Muscle layer of colon (tissue), 2 donors: ENCODE measurements around the gene RFC5.

ENCODE experiments used
- H3K27ac ChIP-seq: one replicate; pipeline ENCODE4 v1.7.0; 2013; ENCODE audit warnings: low read depth, mild to moderate bottlenecking, low read length, moderate library complexity
- H3K27me3 ChIP-seq, 2 donors: one replicate each; pipeline ENCODE4 v1.7.0; 2013; ENCODE audit warnings: low read length in 2 of 2, mild to moderate bottlenecking in 2 of 2; ENCODE audit not compliant: insufficient read depth in 2 of 2, control insufficient read depth in 1 of 2
- H3K36me3 ChIP-seq: one replicate; pipeline ENCODE4 v1.7.0; 2013; ENCODE audit warnings: mild to moderate bottlenecking, low read length; ENCODE audit not compliant: insufficient read depth
- H3K4me1 ChIP-seq: one replicate; pipeline ENCODE4 v1.7.0; 2013; ENCODE audit warnings: mild to moderate bottlenecking, low read length; ENCODE audit not compliant: insufficient read depth
- H3K4me3 ChIP-seq, 2 donors: one replicate each; pipeline ENCODE4 v1.7.0; 2013; ENCODE audit warnings: low read length in 2 of 2, low read depth in 1 of 2, mild to moderate bottlenecking in 1 of 2, moderate library complexity in 1 of 2
- H3K9ac ChIP-seq: one replicate; pipeline ENCODE4 v1.7.0; 2013; ENCODE audit warnings: low read length
- H3K9me3 ChIP-seq: one replicate; pipeline ENCODE4 v1.7.0; 2013; ENCODE audit warnings: mild to moderate bottlenecking, low read length
- donor health status: abdominal sarcoma.
- donor health status: Adenocarcinoma of cecum.

RFC5 gene

GRCh38 chr12:118016424-118017264 is at the start of gene RFC5:
Gene RFC5, plus strand, starts transcription at chr12:118016703. Its CDS starts 125 bp downstream, at chr12:118016828.
- Histone ChIP-seq H3K9me3 (no peaks in the 10 kb centered on the region), H3K36me3 (peaks cover 22% of the 10 kb centered on the region), H3K27me3 (no peaks in the 10 kb centered on the region), H3K4me3 (peak within 1 kb of the TSS; percentile 69 to 86), H3K27ac (peak within 1 kb of the TSS; percentile 59), H3K9ac (peak within 1 kb of the TSS; percentile 58), H3K4me1 (peaks cover 8% of the 10 kb centered on the region)

DNA sequence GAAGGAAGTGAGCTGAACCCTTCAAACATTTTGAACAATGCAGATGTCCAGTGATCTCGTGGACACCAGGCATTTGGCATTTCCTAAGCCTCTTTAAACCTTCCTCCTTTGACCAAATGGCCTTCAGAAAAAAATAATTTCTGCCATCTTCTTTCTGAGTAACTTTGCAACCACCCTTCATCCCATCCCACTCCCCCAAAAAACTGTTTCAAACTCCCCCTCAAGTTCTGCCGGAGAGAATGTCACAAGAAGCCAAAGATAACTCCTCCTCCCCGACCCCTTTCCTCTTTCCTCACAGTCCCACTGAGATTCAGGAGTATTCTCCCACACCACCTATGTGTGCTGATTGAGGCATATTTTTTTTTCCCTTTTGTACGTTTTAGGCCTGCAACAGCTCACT is 49.5 kb upstream of the RFC5 start:
- Histone ChIP-seq H3K9ac (no peak overlapping the region), H3K9me3 (peaks cover 7% of the 10 kb centered on the region), H3K4me3 (no peak overlapping the region), H3K27ac (no peak overlapping the region), H3K27me3 (peaks cover 0 to 33% of the 10 kb centered on the region in 2 donors), H3K36me3 (no peaks in the 10 kb centered on the region), H3K4me1 (no peaks in the 10 kb centered on the region)

DNA sequence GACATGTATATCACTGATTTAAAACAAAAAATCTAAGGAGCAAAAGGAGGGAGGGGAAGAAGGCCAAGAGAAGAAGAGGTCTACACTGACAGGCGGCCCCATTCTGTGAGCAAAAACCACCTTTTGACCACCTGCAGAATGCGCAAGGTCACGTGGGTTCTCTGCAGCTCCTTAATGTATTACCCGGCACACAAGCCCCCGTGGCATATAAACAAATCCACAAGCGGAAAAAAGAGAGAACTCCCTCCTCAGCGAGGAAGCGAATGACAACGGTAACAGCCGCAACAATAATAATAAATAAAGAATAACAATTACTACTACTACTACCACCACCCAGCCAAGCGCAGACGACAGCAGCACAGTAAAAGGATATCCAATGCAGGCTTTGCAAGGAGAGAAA is 49.0 kb upstream of the RFC5 start:
- Histone ChIP-seq H3K27ac (no peak overlapping the region), H3K9ac (no peak overlapping the region), H3K27me3 (peaks cover 0 to 33% of the 10 kb centered on the region in 2 donors), H3K36me3 (no peaks in the 10 kb centered on the region), H3K9me3 (peaks cover 8% of the 10 kb centered on the region), H3K4me1 (no peaks in the 10 kb centered on the region), H3K4me3 (no peak overlapping the region)

DNA sequence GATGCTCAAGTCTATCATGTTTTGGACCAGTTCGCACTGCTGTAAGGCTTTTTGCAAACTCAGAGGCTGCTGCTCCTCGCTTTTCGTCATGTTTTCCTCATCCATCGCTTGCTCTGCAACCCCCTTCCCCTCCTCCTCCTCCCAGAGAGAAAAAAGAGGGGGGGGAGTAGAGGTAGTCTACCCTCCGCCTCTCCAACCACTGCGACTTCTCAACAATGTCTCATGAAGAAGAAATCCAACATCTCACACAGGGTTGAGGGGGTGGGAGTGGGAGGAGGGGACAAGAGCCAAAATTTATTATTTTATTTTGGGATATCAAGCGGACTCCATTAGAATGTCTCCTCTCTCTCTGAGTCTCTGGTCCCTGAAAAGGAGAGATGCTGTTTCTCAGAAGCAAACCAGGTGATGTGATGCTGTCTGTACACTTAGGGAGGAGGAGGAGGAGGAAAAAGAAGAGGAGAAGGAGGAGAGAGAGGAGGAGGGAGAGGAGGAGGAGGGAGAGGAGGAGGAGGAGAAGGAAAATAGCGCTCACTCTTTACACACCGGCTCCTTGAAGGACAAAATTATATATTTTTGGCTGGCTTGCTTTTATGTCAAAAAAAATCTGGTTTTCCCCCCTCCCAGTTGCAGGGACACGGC is 48.2 kb upstream of the RFC5 start:
- H3K9ac ChIP-seq = no peak overlapping the region
- H3K4me1 ChIP-seq = no peaks in the 10 kb centered on the region
- H3K27me3 ChIP-seq = peaks cover 0 to 33% of the 10 kb centered on the region in 2 donors
- no peaks in the 10 kb centered on the region for H3K36me3 ChIP-seq
- H3K9me3 ChIP-seq = peaks cover 8% of the 10 kb centered on the region
- no peak overlapping the region for H3K4me3 ChIP-seq
- H3K27ac ChIP-seq = no peak overlapping the region

- Histone ChIP-seq H3K9ac (no peak within 1 kb of the TSS), H3K27me3 (peaks cover 0 to 33% of the 10 kb centered on the region in 2 donors), H3K4me1 (no peaks in the 10 kb centered on the region), H3K27ac (no peak within 1 kb of the TSS), H3K36me3 (no peaks in the 10 kb centered on the region), H3K4me3 (peak within 1 kb of the TSS in 1 of 2 donors; percentile 8), H3K9me3 (peaks cover 8% of the 10 kb centered on the region)
These were observed 47.5 kb upstream of the RFC5 start, which contains the start of gene KSR2 for GRCh38 chr12:117968826-117969659. Gene KSR2, minus strand, starts transcription at chr12:117968990. Its CDS starts 735 bp downstream, at chr12:117968255.

DNA sequence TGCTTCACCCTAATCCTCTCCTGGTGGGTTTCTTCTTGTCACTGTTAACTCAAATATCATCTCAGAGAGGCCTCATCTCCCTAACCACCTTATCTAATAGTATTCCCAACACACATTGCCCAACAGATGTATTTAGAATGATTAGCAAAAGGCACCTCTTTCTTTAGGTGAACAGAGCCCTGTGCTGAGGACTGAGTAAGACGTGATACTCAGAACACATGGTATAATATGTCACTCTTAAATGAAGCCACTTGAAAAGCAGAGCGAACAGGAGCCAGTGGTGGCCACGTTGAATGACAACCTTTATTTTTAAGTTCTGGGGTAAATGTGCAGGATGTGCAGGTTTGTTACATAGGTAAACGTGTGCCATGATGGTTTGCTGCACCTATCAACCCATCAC is 46.2 kb upstream of the RFC5 start:
- H3K27me3 ChIP-seq = peaks cover 0 to 33% of the 10 kb centered on the region in 2 donors

DNA sequence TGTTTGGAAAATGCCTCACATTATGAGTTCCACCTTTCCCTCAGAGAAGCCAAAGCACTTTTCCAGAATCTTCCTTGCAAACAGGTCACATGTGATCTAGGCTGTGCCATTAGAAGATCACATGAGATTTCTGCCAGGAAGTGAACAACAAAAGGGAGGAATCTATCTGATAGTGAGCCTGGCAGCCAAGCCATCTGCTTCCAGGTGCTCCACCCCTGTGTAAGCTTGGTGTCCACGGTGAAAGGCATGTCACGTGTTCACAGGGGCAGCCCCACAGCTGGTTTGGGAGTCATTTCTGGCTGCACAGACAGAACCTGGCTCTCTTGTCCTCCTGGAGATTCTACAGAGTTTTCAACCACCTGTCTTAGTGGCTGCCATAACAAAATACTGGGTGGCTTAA is 44.2 kb upstream of the RFC5 start:
- H3K27ac ChIP-seq = no peak overlapping the region
- H3K9me3 ChIP-seq = peaks cover 8% of the 10 kb centered on the region
- H3K27me3 ChIP-seq = peaks cover 0 to 22% of the 10 kb centered on the region in 2 donors
- H3K4me3 ChIP-seq = no peak overlapping the region
- H3K4me1 ChIP-seq = no peaks in the 10 kb centered on the region
- no peak overlapping the region for H3K9ac ChIP-seq
- no peaks in the 10 kb centered on the region for H3K36me3 ChIP-seq

More for the DNA sequence above, 46.2 kb upstream of the RFC5 start:
- Histone ChIP-seq H3K4me1 (no peaks in the 10 kb centered on the region), H3K4me3 (no peak overlapping the region), H3K9ac (no peak overlapping the region), H3K27ac (no peak overlapping the region), H3K9me3 (peaks cover 8% of the 10 kb centered on the region), H3K36me3 (no peaks in the 10 kb centered on the region)

GRCh38 chr12:117975006-117975405 is 41.5 kb upstream of the RFC5 start:
- Histone ChIP-seq H3K4me3 (no peak overlapping the region), H3K36me3 (no peaks in the 10 kb centered on the region), H3K4me1 (no peaks in the 10 kb centered on the region), H3K9ac (no peak overlapping the region), H3K27me3 (no peaks in the 10 kb centered on the region), H3K27ac (no peak overlapping the region), H3K9me3 (peaks cover 8% of the 10 kb centered on the region)

GRCh38 chr12:117977373-117977772 is 39.1 kb upstream of the RFC5 start:
- Histone ChIP-seq H3K9ac (no peak overlapping the region), H3K36me3 (no peaks in the 10 kb centered on the region), H3K27ac (no peak overlapping the region), H3K4me1 (no peaks in the 10 kb centered on the region), H3K4me3 (no peak overlapping the region), H3K9me3 (no peaks in the 10 kb centered on the region), H3K27me3 (no peaks in the 10 kb centered on the region)

- H3K36me3 ChIP-seq = no peaks in the 10 kb centered on the region
- no peaks in the 10 kb centered on the region for H3K9me3 ChIP-seq
- H3K27ac ChIP-seq = no peak overlapping the region
- no peak overlapping the region for H3K4me3 ChIP-seq
- no peak overlapping the region for H3K9ac ChIP-seq
- H3K4me1 ChIP-seq = no peaks in the 10 kb centered on the region
- no peaks in the 10 kb centered on the region for H3K27me3 ChIP-seq
These were observed 35.9 kb upstream of the RFC5 start for GRCh38 chr12:117980616-117981015.

GRCh38 chr12:117981267-117981666 is 35.2 kb upstream of the RFC5 start:
- Histone ChIP-seq H3K4me3 (no peak overlapping the region), H3K27ac (no peak overlapping the region)

More at GRCh38 chr12:117981267-117981666, 35.2 kb upstream of the RFC5 start:
- H3K27me3 ChIP-seq = no peaks in the 10 kb centered on the region
- no peak overlapping the region for H3K9ac ChIP-seq
- H3K4me1 ChIP-seq = no peaks in the 10 kb centered on the region
- no peaks in the 10 kb centered on the region for H3K9me3 ChIP-seq
- no peaks in the 10 kb centered on the region for H3K36me3 ChIP-seq
